Esophagus muscularis mucosa (tissue), 4 donors: ENCODE data around the gene SNUPN.

Experiments used
- CTCF ChIP-seq, 3 experiments: fragments of 200-600 bp in 2 of 3; fragments of 450-650 bp in 1 of 3; sonication (generic) in 2 of 3; IDR thresholded peaks; one replicate each; pipeline ENCODE4 v1.5.1; 2017 to 2019; ENCODE audit warnings: antibody characterized with exemption in 3 of 3, mild to moderate bottlenecking in 2 of 3, moderate library complexity in 1 of 3
- EP300 ChIP-seq: sonication (generic); formaldehyde crosslinking; IDR thresholded peaks from one replicate; pipeline ENCODE4 v1.6.1; 2017; ENCODE audit warnings: antibody characterized with exemption
- POLR2A ChIP-seq: fragments of 450-650 bp; IDR thresholded peaks from one replicate; pipeline ENCODE4 v1.6.1; 2017; ENCODE audit warnings: antibody characterized with exemption, moderate library complexity, mild to moderate bottlenecking, low read depth
- POLR2AphosphoS5 ChIP-seq, 2 donors: sonication (generic); formaldehyde crosslinking; IDR thresholded peaks; one replicate each; pipeline ENCODE4 v1.6.1; 2017; ENCODE audit warnings: antibody characterized with exemption in 2 of 2

- no peak for TF ChIP-seq EP300
- no peak for TF ChIP-seq POLR2A
- TF ChIP-seq CTCF (IDR thresholded peaks at IDR 0.05), result no peak
- TF ChIP-seq POLR2AphosphoS5 (IDR thresholded peaks at IDR 0.05), result no peak
Measured at GRCh38 chr15:75654201-75654907, 28.8 kb upstream of the SNUPN start.
